HG03175 (cell line): Measurements from ENCODE around the gene ACOX1.
A peak's percentile ranks its signal among the peaks of the same experiment; 100 is the strongest.

Experiments used
- ATAC-seq: cut with Tn5 transposase; IDR thresholded peaks from one replicate; pipeline ENCODE4 v1.9.1; 2021; ENCODE audit warnings: mild to moderate bottlenecking, moderate library complexity; ENCODE audit not compliant: unreplicated experiment

ACOX1 gene

DNA sequence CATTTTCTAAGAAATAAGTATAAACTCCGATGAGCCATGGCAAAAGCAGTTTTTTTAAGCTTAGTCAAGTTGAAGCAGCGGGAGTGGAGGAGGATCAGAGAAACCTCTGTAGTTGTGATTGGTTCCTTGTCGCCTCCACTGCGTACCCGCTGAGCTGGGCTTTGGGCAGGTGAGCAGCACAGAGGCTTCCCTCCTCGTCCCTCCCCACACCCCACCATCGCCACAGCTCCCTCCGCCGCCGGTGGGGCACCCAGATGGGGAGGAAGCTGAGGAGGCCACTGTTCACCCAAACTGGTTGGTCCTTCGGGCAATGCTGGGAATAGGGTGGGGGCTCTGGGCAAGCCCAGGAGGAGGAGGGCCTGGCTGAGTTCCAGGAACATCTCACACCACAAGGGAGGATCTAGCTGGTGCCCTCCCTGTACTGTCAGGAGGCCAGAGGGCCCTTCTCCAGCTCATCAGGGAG, 69.1 kb downstream of the ACOX1 start:
- ATAC-seq = no peak

DNA sequence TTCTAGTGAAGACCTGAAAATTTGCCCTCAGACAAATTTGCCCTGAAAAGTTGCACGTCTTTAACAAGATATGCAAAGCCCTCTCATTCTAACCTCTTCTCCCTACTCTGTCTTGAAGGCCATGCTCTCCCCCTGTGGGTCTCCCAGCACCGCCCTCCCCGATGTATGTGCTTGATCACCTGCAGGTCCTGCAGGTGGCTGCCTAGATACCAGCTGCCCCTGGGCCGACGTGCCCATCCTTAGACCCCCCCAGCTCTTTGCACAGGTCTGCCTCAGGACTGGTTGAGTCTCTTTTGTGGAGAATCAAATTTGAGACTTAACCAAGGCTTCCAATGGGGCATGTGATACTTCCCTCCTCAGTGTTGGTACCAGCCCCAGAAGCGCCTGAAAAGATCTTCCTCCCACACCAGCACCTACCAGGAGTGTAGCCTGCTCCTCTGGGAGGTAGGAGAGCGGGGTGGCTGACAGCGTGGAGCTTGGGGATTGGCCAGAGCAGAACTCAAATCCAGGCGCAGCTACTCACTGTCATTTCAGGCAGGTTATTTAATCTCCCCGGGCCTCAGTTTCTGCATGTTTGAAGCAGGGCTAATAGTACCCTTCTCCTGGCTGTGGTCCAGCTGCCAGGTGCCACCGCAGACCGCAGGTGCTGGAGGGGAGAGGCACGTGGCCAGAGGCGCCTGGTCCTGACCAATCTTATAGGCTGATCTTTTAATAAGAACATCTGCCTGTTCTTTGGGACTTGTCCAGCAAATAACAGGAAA, 69.7 kb downstream of the ACOX1 start:
- ATAC-seq = no peak

DNA sequence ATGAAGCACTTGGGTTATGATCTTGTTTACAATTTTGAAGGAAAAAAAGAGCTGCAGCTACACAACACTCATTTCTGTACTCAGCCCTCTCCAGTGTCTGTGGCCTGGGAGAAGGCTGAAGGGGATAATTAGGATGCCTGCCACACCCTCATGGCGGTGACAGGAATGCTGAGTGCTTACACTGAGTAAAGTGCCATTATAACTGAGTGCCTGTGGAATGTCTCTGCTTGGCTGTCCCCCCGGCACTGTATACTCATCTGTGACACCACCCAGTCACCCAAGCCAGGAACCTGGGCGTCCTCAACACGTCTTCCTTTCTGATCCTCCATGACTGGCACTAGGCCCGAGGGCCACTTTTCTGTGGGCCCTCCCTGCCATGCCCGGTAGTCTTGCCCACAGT, 70.8 kb downstream of the ACOX1 start:
- ATAC-seq = no peak

DNA sequence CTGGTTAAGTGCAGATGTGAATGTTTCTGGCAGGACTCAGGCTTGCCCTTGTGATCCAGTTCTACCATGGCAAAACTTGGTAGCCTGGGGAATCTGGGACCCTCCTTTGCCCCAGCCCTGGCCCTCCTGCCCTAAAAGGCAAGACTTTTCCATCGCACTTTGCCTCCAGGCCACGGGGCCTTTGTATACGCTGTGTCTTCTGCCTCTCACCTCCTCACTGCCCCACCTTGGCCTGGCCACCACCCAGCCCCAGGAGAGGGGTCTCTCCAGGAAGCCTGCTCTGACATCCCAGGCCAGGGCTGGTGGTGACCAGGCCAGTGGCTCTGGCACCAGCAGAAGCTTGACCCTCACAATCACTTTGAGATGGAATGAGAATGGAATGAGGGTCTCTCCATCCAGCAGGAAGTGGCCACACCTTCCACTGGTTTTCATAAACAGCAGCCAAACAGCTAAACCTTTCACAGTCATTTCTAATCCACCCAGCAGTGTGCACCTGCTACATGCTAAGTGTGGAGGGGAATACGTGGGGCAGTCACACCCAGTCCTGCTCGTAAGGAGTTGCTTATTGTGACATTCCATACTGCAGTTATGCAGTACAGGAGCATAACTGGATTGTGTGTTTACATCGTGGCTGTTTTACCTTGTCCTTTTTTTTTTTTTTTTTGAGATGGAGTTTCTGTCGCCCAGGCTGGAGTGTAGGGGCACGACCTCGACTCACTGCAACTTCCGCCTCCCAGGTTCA, 72.7 kb downstream of the ACOX1 start:
- no peak for ATAC-seq

DNA sequence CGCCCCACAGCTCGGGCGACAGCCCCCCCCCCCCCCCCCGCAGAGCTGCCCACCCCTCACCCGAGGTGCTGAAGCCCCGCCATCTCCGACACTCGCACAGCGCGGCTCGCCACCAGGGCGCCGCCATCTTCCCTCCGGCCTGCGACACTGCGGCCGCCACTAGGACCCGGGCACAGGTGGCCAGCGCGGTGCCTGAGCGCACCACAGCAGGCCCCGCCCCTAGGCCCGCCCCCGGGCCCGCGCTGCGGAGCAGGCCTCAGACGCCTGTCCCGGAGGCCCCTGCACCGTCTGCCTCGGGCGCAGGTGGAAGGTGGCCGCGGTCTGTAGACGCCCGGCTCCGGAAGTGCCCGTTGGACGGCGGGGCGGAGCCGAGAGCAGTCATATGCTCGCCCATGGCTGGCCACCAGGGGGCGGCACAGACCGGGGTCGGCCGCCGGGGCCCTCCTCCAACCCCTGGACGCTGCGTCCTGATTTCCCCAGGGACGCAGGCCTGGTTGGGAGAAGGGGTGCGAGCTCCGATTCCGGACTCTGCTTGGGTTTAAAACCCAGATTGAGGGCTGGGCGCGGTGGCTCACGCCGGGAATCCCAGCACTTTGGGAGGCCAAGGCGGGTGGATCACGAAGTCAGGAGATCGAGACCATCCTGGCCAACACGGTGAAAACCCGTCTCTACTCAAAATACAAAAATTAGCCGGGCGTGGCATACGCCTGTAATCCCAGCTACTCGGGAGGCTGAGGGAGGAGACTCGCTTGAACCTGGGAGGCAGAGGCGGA, 74.0 kb downstream of the ACOX1 start, which contains the start of gene MRPL38:
MRPL38 (minus strand) TSS at position 136 of the 773 bp plus-strand sequence; CDS start at position 127, 9 bp downstream.
- ATAC-seq = peak; percentile 96

DNA sequence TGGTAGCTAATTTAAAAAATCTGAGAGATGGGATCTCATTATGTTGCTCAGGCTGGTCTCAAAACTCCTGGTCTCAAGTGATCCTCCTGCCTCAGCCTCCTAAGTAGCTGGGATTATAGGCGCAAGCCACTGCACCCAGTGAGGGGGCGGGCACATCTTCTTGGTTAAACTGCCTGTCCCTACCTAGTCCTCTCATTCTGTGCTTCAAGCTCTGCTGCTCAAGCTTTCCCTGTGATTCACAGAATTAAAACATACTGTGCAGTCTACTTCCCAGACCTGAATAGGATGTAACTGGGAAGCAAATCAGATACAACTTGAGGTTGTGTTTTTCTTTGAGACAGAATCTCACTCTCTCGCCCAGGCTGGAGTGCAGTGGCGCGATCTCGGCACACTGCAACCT, 76.6 kb downstream of the ACOX1 start:
- no peak for ATAC-seq

DNA sequence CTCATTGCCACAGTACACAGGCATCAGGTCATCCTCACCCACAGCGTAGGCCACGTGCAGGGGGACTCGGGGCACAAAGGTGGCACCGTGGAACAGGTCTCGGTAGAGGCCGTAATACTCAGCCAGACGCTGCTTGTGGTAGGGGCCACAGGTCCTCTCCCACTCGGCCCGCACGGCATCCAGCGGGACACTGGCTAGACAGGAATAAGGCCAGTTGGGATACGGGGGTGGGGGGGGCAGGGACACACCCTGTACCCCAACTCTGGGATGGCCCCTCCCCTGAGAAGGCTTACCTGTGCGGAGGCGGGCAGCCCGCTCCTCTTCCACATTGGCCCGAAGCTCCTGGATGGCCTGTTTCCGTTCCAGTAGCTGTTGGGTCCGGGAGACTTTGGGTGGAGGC, 77.2 kb downstream of the ACOX1 start:
- no peak for ATAC-seq

DNA sequence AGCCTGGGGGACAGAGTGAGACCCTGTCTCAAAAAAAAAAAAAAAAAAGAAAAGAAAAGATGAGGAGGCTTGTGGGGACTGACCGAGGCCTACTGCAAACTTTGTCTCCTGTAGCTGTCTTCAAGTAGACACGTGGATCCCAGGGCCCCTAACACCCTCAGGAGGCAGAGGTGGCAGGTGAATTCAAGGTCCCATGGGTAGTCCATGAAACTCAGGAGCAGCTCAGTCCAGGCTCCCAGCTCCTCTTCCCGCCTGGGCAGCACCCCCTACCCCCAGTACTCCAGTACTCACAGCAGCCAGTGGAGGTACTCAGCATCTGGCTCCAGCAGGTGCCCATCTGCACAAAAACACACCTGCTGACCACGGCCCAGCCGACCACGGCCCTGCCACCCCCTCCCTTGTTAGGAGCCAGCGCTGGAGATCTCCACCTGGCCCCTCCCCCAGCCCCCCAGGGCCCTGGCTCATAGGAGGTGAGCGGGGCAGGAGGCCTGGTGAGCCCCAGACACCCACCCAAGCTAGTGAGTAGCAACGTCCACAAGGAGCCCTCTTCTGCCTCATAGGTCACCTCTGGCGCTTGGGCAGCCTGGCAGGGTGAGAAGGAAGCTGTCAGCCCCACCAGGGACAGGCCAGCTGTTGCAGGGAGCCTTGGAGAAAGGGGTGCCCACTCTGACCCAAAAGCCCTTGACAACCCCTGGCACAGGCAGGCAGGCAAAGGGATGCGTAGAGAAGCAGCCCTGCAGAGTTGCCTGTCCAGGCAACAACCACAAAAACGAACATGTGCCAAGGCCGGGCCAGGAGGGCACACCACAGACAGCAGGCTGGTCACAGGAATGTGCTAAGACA, 78.1 kb downstream of the ACOX1 start:
- ATAC-seq = no peak

DNA sequence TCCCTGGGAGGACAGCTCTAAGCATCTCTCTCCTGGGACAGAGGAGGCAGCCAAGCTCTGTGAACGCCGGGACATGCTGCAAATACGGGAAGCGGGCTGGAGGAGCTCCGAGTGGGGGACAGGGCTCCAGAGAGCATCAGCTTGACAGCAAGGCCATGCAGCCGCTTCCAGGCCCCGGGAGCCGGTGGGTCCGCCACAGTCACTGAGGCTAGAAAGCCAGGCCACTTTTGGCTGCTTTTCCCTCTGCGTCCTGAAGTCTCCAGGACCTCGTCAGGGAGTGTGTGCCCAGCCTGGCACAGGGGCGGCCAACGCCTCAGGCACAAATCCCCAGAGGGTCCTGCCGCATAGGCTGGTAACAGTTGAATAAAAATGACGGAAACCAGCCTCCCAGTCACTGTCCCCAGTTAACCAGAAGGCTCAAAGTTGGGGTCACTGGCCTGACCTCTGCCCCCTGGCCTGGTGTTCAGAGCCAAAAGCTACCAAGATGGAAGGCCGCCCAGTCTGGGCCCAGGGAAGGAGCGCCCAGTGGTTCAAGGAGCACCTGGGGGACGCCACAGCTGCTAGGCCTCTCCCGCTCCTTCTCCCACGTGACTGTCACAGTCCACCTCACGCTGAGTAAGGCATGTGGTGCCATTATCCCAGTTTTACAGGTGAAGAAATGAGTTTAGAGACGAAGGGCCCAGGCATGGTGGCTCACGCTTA, 79.0 kb downstream of the ACOX1 start:
- ATAC-seq = no peak

DNA sequence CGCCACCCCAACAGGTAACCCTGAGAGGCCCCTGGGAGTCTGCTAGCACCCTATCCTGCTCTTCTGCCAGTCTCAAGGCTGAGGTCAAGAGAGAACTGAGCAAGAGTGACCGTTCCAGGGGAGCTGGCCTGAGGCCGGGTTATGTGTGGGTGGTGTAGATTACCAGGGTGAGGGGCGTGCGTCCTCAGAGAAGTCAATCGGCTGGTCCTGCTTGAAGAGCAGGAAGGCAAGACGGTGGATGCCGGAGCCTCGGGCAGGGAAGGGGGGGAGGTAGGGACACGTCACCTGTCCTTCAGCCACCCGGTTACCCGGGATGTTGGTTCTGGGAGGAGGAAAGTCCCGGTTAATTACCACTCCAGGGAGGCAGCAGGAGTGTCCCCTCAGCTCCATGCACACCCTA, 79.6 kb downstream of the ACOX1 start:
- ATAC-seq = no peak

DNA sequence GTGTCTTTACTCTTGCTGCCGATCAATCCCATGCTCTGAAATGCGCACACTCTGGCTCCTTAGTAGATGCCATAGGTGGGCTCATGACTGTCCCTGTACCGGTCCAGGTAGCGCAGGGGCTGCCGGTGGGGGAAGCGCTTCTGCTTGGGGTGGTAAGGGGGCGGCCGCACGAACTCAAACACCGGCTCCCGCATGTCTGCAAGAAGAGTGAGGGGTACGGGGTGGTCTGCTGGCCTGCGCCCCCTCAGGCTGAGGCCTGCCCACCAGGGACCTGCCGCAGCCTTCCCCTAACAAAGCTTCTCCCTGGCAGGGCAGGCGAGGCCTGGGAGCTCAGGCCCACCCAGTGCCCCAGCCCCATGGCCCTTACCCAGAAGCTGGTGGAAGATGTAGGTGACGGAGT, 80.2 kb downstream of the ACOX1 start:
- ATAC-seq = no peak

DNA sequence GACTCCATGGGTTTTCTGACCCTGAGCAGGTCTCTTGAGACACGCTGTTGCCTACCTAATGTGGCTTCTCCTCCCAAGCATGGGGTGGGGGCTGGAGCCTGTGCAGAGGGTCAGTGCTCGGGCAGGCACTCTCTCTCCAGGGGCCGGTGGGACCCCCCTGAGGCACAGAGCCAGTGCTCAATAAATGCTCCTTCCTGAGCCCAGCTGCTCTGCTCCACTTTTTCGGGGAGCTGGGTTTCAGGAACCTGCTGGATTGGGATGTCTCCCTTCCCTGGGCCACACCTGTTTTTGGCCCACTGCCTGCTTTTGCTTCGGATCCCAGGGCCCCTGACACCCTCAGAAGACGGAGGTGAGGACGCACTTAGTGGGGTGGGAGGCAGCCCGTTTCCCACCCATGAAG, 80.9 kb downstream of the ACOX1 start:
- ATAC-seq = no peak

DNA sequence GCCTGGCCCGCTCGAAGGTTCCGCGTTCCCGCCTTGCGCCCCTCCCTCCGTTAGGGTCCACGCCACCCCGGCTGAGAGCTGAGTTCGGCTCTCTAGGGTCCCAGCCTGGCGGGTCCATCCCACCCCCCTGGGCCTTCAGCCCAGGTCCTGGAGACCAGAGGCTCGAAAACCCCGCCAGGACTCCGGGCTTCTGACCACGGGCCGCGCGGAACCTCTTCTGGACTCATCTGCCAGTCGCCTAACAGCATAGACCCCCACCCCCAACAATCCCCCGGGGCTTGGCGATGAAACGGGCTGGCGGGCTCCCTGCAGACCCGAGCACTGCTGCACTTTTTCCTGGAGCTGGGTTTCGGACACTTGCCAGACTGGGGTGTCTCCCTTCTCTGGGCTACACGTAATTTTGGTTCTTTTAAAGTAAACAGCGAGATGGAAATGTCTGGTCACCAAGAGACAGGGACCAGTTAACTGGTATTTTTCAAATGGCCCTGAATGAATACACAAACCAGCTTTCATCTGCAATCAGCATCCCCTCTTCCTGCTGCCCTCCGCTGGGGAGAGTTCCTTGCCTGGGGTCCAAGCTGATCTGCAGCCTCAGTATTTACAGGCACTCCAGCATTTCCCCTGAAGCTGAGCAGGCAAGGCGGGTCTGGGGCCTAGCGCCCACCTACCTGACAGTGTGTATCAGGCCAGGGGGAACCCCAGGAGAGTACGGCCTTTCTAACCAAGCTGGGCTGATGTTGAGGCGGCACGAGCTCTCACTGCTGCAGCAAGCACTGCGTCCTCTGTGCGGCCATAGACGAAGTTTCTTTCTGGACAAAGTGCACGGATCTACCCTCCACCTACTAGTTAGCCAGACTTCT, 81.6 kb downstream of the ACOX1 start:
- peak; percentile 3 for ATAC-seq

DNA sequence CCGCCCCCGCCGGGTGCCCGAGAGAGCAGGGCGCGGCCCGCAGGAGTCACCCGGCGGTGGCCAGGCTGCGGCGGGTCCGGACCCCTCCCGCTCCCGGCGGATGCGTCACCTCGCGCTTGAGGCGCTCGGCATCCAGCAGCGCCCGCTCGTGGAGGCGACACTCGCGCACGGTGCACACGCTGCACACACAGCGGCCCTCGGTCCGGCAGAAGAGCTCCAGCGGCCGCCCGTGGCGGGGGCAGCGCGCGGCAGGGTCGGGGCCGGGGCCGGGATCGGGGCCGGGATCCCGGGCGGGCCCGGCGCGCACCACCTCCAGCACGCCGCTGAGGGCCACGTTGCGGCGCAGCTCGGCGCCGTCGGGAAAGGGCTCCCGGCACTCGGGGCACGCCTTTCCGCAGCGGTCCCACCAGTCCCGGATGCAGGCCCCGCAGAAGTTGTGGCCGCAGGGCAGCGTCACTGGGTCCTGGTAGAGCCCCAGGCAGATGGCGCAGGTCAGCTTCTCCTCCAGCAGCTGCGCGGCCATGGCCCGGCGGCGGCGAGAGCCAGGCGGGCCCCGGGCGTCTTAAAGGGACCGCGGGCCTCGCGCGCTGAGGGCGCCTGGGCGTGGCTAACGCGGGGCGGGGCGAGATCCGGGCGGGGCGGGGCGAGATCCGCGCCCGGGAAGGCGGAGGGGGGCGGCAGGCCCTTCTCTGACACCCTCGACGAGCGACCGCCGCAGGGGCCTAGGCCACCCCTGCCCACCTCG, 82.4 kb downstream of the ACOX1 start, which contains the start of gene TRIM65:
TRIM65 (minus strand) TSS at position 537 of the 745 bp plus-strand sequence; CDS start at position 523, 14 bp downstream.
- ATAC-seq = peak; percentile 67

DNA sequence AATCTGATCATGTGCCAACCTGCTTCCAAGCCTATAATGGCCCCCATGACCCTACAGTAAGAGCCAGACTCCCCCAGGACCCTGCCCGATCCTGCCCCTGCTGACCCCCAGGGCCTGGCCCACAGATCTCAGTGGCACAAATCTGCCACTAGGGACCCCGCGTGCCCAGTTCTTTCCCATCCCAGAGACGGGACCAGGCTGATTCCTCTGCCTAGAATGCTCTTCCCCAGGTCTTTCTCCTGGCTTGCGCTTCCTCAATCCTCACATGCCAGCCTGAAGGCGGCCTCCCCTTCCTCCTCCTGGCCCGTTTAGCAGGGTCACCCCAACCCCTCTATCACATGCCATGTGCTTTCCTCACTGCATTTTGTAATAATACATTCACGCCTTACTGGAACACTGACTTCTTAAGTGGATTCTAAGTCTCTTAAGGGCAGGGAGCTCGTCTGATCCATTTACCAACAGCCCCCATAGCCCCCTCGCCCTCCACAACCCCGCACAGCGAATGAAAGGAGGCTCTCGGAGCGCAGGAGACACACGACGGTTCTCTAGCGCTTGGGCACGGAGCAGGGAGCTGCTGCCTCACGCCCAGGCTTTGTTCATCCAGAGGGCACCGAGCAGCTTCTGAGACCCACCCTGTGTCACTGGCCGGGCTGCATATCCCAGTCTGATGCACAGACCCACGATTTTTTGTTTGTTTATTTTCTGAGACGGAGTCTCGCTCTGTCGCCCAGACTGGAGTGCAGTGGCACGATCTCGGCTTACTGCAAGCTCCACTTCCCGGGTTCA, 83.4 kb downstream of the ACOX1 start:
- no peak for ATAC-seq

DNA sequence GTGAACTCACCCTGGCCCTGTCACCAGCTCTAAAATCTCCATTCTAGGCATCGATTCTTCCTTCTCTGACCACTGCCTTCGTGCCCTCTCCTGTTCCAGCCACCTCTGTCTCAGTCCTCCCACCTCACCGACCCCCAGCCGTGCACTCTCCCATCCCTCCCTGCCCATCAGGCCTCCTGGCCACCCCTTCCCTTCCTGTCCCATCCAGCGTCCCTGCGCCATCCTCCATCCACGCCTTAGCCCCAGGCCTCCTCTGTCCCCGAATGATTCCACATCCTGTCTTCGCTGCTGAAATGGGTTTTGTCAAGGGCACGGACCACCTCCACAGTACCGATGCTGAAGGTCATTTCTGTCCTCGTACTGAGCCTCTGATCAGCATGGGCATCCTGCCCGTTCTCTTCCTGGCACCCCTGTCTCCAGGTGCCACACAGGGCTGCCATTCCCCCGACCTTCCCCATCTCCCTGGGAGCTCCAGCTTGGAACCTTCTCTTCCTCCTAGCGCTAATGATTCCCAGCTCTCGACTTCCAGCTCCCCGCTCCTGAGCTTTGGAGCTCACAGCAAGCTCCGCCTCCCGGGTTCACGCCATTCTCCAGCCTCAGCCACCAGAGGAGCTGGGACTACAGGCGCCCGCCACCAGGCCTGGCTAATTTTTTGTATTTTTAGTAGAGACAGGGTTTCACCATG, 84.8 kb downstream of the ACOX1 start:
- no peak for ATAC-seq
